Measurements from ENCODE around the gene RCSD1.

Gene RCSD1

GRCh38 chr1:167618789-167619188 lies 11.2 kb upstream of the RCSD1 start:
- no peak for DNase-seq

DNA sequence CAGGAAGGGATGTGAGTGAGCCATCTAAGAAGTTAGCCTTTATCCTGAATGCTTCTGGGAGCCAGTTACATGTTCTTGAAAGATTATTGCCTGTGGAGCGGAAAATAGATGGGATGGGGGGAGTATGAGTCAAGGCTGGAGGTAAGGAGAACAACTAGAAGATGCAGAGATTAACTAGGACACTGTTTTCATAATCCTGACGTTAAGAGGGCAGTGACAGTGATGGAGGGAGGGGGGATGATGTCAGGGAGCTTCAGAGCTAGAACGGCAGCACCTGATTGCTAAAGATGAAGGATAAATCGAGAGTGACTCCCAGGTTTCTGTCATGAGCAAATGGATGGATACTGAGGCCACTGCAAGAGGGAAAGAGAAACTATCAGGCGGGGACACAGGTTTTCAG lies 10.0 kb upstream of the RCSD1 start:
- DNase-seq = no peak

DNA sequence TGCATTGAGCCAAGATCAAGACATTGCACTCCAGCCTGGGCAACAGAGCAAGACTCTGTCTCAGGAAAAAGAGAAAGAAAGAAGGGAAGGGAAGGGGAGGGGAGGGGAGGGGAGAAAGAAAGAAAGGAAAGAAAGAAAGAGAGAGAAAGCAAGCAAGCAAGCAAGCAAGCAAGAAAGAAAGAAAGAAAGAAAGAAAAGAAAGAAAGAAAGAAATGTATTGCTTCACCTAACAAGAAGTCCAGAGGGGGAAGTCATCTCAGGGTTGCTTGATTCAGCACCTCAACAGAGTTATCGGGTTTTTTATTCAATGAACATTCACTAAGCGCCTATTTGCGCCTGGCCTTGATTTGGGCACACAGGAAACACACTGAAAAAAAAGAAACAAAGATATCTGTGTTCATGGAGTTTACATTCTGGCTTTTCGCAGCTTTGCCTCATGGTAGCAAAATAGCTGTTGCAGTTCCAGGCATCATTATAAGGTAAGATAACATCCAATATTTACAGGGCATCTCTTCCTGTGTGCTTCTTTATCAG lies 8.2 kb upstream of the RCSD1 start:
- DNase-seq = no peak

DNA sequence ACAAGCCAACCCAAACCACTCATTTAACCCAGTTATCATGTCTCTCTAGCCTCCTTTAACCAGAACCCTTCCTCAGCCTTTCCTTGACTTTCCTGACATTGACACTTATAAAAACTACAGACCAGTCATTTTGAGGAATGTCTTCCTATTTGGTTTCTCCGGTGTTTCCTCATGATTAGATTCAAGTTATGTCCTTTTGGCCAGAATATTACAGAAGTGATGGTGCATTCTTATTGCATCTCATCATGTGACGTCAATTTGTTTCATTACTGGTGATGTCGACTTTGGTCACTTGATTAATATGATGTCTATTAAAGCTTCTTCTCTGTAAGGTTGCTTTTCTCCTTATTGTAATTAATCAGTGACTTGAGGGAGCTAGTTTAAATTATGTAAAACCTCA lies 6.1 kb upstream of the RCSD1 start:
- DNase-seq = no peak

GRCh38 chr1:167625040-167625823 lies 4.8 kb upstream of the RCSD1 start:
- no peak for DNase-seq

DNA sequence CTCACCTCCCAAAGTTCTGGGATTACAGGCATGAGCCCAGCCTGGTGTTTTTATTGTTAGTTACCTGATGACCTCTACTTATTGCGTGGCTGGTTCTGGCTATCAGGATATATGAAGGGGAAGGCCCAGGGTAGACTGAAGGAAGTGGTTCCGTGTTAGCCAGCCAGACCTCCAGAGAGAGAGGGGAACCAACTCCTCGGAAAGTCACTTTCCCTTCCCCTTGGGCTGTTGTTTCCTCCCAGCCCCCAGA lies 2.5 kb upstream of the RCSD1 start:
- no peak for DNase-seq

GRCh38 chr1:167627865-167628641 lies 2.0 kb upstream of the RCSD1 start:
- DNase-seq = peak; percentile 68 to 78

GRCh38 chr1:167628741-167629515 lies 1.1 kb upstream of the RCSD1 start:
- DNase-seq = no peak

GRCh38 chr1:167630568-167631385 lies 745 bp downstream of the RCSD1 start:
- no peak for DNase-seq

GRCh38 chr1:167631386-167631935 lies 1.4 kb downstream of the RCSD1 start:
- no peak for DNase-seq

DNA sequence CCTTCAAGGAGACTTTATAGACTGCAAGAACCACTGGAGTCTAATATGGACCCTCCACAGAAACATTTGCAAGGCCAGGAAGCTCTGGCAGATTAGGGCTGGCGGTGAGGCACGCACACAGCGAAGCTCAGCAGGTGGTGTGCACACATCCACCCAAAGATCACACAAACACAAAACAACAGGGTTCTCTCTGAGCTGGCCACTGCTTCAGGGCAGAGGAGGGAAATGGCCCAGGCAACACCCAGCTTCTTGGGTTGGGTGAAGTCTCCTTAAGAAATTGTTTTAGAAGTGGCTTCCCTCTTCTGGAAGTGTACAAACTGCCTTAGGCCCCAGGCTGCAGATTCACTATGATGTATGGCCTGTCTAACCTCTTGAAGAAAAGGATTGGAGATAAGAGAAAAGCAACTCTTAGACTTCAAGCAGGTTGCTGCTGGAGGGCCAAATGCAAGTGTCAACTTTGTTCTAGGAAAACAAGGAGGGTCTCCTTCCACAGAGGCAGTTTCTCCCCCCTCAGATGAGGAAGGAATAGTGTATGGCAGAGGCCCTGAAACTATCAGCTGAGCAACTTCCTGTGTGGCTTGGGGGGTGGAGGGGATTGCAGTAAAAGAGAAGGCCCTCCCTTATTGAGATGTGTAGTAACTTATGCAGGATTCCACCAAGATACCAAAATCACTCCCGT lies 2.0 kb downstream of the RCSD1 start:
- no peak for DNase-seq

GRCh38 chr1:167633258-167633944 lies 3.4 kb downstream of the RCSD1 start:
- DNase-seq = no peak

DNA sequence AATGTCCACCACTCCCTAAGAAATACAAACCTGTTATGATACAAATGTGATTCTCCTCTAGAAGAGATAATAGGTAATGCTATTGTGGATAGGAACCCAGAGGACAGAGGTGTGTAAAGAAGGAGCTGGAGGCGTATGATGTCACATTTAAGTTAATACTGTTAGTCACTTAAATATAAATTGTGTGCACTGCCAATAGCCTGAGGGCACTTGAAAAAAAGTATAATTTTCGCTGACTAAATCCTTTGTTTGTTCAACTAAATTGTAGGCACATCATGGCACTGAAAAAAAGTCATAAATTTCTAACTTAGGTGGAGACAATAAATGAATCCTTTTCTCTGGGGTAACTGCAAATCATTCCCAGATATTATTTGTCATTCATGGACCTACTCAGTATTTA lies 4.4 kb downstream of the RCSD1 start:
- DNase-seq = no peak

- DNase-seq = no peak
Measured at GRCh38 chr1:167635156-167635648, 5.2 kb downstream of the RCSD1 start.

DNA sequence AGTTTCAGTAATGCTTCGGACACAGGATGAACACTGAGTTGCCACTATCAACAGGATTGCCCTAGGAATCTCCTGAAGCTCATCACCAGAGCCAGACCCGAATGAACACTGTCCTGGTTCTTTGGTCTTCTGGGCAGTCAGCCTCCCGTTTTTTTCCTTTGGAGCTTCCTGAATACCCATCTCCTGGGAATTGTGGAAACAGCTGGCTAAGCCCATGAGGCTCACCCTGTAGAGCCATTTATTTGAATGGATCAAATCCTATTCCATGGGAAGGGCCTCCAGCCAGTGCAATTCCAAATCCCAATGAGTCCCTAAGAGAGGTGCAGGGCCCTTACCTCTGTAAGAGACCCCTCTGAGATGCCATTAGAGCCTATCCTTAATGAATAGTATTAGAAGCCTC lies 5.9 kb downstream of the RCSD1 start:
- DNase-seq = no peak

DNA sequence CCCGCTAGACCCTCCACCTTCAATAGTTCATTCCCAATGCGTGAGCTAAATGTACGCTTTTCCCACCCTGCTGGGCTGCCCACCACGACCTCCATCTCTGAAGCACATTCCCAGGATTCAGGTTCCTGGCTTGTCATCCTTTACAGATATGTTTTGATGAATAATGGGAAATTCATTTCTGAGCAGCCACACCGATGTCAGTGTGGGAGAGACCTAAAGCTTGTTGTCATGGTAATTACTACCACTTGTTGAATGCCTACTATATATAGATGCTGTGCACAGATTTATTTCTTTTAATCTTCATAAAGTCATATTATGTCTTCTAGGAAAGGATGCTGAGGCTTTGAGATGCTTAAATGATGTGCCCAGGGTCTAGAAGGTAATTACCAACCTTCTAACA lies 8.0 kb downstream of the RCSD1 start:
- DNase-seq = no peak

DNA sequence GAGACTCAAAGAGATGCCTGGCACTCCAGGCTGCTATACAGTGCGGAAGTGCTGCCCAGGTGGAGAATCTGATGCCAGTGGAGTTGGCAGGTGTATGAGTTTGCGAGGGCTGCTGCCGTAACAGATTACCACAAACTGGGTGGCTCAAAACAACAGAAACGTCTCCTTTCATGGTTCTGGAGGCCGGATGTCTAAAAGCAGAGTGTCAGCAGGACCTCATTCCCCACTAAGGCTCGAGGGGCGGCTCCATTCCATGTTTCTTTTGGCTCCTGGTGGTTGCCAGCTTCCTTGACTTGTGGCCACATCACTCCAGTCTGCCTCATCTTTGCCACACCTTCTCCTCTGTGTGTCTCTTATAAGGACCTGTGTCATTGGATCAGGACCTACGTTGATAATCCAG lies 10.0 kb downstream of the RCSD1 start:
- no peak for DNase-seq

- DNase-seq = no peak
Measured at GRCh38 chr1:167641786-167642500, 11.9 kb downstream of the RCSD1 start.

- no peak for DNase-seq
Measured at GRCh38 chr1:167642501-167642826, 12.4 kb downstream of the RCSD1 start.

DNA sequence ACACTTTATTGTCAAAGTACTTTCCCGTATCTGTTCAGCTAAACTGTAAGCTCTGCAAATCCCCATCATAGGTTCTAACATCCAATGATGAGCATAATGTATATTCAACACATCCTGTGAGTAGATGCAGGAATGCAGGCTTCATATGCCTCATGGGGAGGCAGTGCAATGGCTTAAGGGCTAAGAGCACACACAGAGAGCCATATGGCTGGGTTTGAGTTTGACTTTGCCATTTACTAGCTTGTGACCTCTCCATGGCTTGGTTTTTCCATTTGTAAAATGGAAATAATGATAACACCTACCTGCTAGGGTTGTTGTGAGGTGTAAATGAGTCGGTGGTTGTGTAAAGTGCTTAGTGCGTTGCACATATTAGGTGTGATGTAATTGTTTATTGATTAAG lies 13.4 kb downstream of the RCSD1 start:
- DNase-seq = no peak

- DNase-seq = no peak
Measured at GRCh38 chr1:167644551-167644950, 14.5 kb downstream of the RCSD1 start.

All from NCI-H187 (cell line).